Endothelial cell of umbilical vein (primary cell): ENCODE results near the gene PCTP. TPM values are rescaled to one million over a fixed set of nuclear protein-coding genes. Genes with fewer than 3 reads are reported as not detected.
A peak's percentile ranks its signal among the peaks of the same experiment; 100 is the strongest.

Source experiments
- BruUV-seq: library from RNA; stranded (reverse); fragments of 400-500 nt; replicated peaks from 2 replicates; lab custom pipeline; 2021; lab: Mats Ljungman, UMichigan
- CTCF ChIA-PET: fragments of 300-600, 350-600 bp; sonication (Branson Sonifier 250); formaldehyde crosslinking; loops from one replicate; lab custom pipeline; 2021; ENCODE audit warnings: antibody characterized with exemption, inconsistent platforms; lab: Charles Lee
- POLR2A ChIA-PET: fragments of 300-600, 350-600 bp; sonication (Branson Sonifier 250); formaldehyde crosslinking; loops from one replicate; lab custom pipeline; 2021; ENCODE audit warnings: antibody characterized with exemption, inconsistent platforms; lab: Charles Lee
- DNase-seq: peaks from one replicate; pipeline ENCODE4 v3.0.0-alpha.2; 2011; ENCODE audit warnings: low read depth, low spot score
- FAIRE-seq: peaks from 2 replicates; lab custom pipeline; 2011; peaks lifted over from hg19 to GRCh38; lab: Jason Lieb, UNC
- H2AFZ ChIP-seq: 2 replicates; pipeline ENCODE4 v1.6.0; 2012; ENCODE audit warnings: low read depth, low read length, control low read depth, inconsistent platforms
- H3K27ac ChIP-seq: 2 replicates; pipeline ENCODE4 v1.5.1; 2011; ENCODE audit warnings: low read depth, mild to moderate bottlenecking, control low read depth, low read length, moderate library complexity; ENCODE audit not compliant: insufficient read depth
- H3K27me3 ChIP-seq, 2 experiments: 2 replicates each; pipeline versions ENCODE4 v1.6.0 to v1.6.1; 2011; ENCODE audit warnings: low read length in 2 of 2, mixed read lengths in 1 of 2; ENCODE audit not compliant: control insufficient read depth in 2 of 2, insufficient read depth in 2 of 2
- H3K36me3 ChIP-seq, 2 experiments: 2 replicates in 1 of 2; 3 replicates in 1 of 2; pipeline ENCODE4 v1.5.1; 2011; ENCODE audit warnings: low read length in 2 of 2, mild to moderate bottlenecking in 1 of 2, moderate library complexity in 1 of 2; ENCODE audit not compliant: control insufficient read depth in 2 of 2, insufficient read depth in 2 of 2; ENCODE audit errors: extremely low read depth in 1 of 2
- H3K4me1 ChIP-seq: 3 replicates; pipeline ENCODE4 v1.5.1; 2011; ENCODE audit warnings: mild to moderate bottlenecking, low read length; ENCODE audit not compliant: control insufficient read depth, insufficient read depth; ENCODE audit errors: extremely low read depth
- H3K4me2 ChIP-seq: 2 replicates; pipeline ENCODE4 v1.6.1; 2011; ENCODE audit warnings: low read length, control low read depth, mixed read lengths; ENCODE audit not compliant: insufficient read depth
- H3K4me3 ChIP-seq, 3 experiments: fragments of 200-600 bp in 1 of 3; sonication (generic), shearing (Covaris generic) in 1 of 3; replicated peaks in 1 of 3; 2 replicates each; pipeline ENCODE4 v1.5.1; 2011 to 2016; ENCODE audit warnings: control low read depth in 3 of 3, low read length in 3 of 3, mild to moderate bottlenecking in 2 of 3, inconsistent platforms in 1 of 3, low read depth in 1 of 3, moderate library complexity in 1 of 3; ENCODE audit not compliant: insufficient read depth in 1 of 3
- H3K79me2 ChIP-seq: 2 replicates; pipeline ENCODE4 v1.6.0; 2012; ENCODE audit warnings: low read length, inconsistent platforms; ENCODE audit not compliant: control insufficient read depth, insufficient read depth
- H3K9ac ChIP-seq: replicated peaks from 2 replicates; pipeline ENCODE3; 2011; ENCODE audit warnings: low read length, control low read depth; ENCODE audit not compliant: insufficient read depth; ENCODE audit errors: extremely low read depth
- H3K9me1 ChIP-seq: replicated peaks from 3 replicates; pipeline ENCODE4 v1.6.0; 2011; ENCODE audit warnings: mild to moderate bottlenecking, low read length; ENCODE audit not compliant: control insufficient read depth, insufficient read depth; ENCODE audit errors: extremely low read depth
- H3K9me3 ChIP-seq: replicated peaks from 2 replicates; pipeline ENCODE4 v1.5.1; 2012; ENCODE audit warnings: low read length, inconsistent platforms; ENCODE audit not compliant: control insufficient read depth, insufficient read depth
- H4K20me1 ChIP-seq: replicated peaks from 2 replicates; pipeline ENCODE3; 2011; ENCODE audit warnings: mild to moderate bottlenecking, low read length; ENCODE audit not compliant: control insufficient read depth, insufficient read depth; ENCODE audit errors: extremely low read depth
- CTCF ChIP-seq, 2 donors: IDR thresholded peaks; 1 replicate in 1 of 2; 2 replicates in 1 of 2; pipeline ENCODE4 v1.5.1; 2011; ENCODE audit warnings: low read length in 2 of 2, mild to moderate bottlenecking in 2 of 2, moderate library complexity in 2 of 2, control low read depth in 1 of 2, inconsistent platforms in 1 of 2, low read depth in 1 of 2; ENCODE audit not compliant: insufficient read depth in 1 of 2; ENCODE audit errors: extremely low read depth in 1 of 2
- EZH2 ChIP-seq: IDR thresholded peaks from 2 replicates; pipeline ENCODE4 v1.6.1; 2012; ENCODE audit warnings: borderline replicate concordance, low read depth, mild to moderate bottlenecking, moderate library complexity, low read length, inconsistent platforms; ENCODE audit not compliant: severe bottlenecking
- FOS ChIP-seq: IDR thresholded peaks from 2 replicates; pipeline ENCODE4 v1.6.1; 2011; ENCODE audit warnings: mild to moderate bottlenecking, low read length, moderate library complexity, borderline replicate concordance; ENCODE audit not compliant: insufficient read depth
- GATA2 ChIP-seq: IDR thresholded peaks from 2 replicates; pipeline ENCODE4 v1.7.0; 2011; ENCODE audit warnings: low read depth, mild to moderate bottlenecking, moderate library complexity, mixed read lengths, low read length; ENCODE audit not compliant: insufficient read length, insufficient read depth
- JUN ChIP-seq: IDR thresholded peaks from 2 replicates; pipeline ENCODE4 v1.6.1; 2011; ENCODE audit warnings: borderline replicate concordance, low read depth; ENCODE audit not compliant: insufficient read length, insufficient read depth
- MAX ChIP-seq: IDR thresholded peaks from 2 replicates; pipeline ENCODE4 v1.6.1; 2011; ENCODE audit not compliant: insufficient read depth, insufficient read length
- MYC ChIP-seq: IDR thresholded peaks from one replicate; pipeline ENCODE4 v1.6.1; 2011; ENCODE audit warnings: mild to moderate bottlenecking, low read depth, low read length
- POLR2A ChIP-seq: IDR thresholded peaks from 2 replicates; pipeline ENCODE4 v1.6.1; 2012; ENCODE audit warnings: low read depth, mild to moderate bottlenecking, control low read depth, low read length
- POLR2AphosphoS5 ChIP-seq: IDR thresholded peaks from 2 replicates; pipeline ENCODE4 v1.6.1; 2012; ENCODE audit warnings: low read depth, mild to moderate bottlenecking, control low read depth, low read length, moderate library complexity; ENCODE audit not compliant: insufficient read depth
- dilution Hi-C: fragments of 300-500 bp; cut with MboI; formaldehyde crosslinking; loops from one replicate; pipeline ENCODE4 v1.15.0; 2019; ENCODE audit warnings: low sequenced_read_pairs; ENCODE audit not compliant: extremely low pct_ligation_motif_present
- intact Hi-C: fragments of 100-400 bp; cut with micrococcal nuclease; formaldehyde crosslinking; loops from one replicate; pipeline ENCODE4 v1.10.0; 2022
- polyA plus RNA-seq, 4 experiments: library from polyadenylated mRNA; depleted of rRNA in 3 of 4; stranded (reverse) in 3 of 4; unstranded in 1 of 4; fragments of >200 nt; gene quantifications; 2 replicates each; pipeline versions ENCODE4 v1.2.1 to v1.2.3, GENCODE V29; 2011 to 2012; ENCODE audit warnings: missing spikeins in 1 of 4
- total RNA-seq: library from RNA; stranded (reverse); gene quantifications from 2 replicates; pipeline ENCODE4 v1.2.3, GENCODE V29; 2021

Gene PCTP
- total and polyA plus RNA-seq, 2 donors (not counting 3 experiments of a cell fraction or from before 2014, with no cell fraction given), result 13.5 to 18.3 TPM

GRCh38 chr17:55763856-55764255 lies 13.0 kb downstream of the PCTP start:
- peak overlapping the region; percentile 59 for H3K27ac ChIP-seq
- no peaks in the 10 kb centered on the region for H3K27me3 ChIP-seq
- BruUV-seq, result no TSS peak
- H2AFZ ChIP-seq, result peak overlapping the region; percentile 14
- ChIA-PET POLR2A (no interaction called here), CTCF (interaction anchor here (2.2 kb wide), 1 partner anchor 13 kb away, joined by 8 read pairs; the partner anchor contains the start of gene PCTP)
- no peaks in the 10 kb centered on the region for H3K36me3 ChIP-seq
- no peaks in the 10 kb centered on the region for H3K9me3 ChIP-seq
- peaks cover 6% of the 10 kb centered on the region for H3K79me2 ChIP-seq
- DNase-seq (peak; percentile 71), FAIRE-seq (peak; percentile 81)
- no peaks in the 10 kb centered on the region for H3K9me1 ChIP-seq
- dilution Hi-C loops, result no loop called here
- no peak overlapping the region for H3K9ac ChIP-seq
- H4K20me1 ChIP-seq, result peaks cover 2% of the 10 kb centered on the region
- H3K4me2 ChIP-seq, result peak overlapping the region; percentile 32
- no peak for TF ChIP-seq JUN
- TF ChIP-seq CTCF (IDR thresholded peaks at IDR 0.05; ENCODE audit: extremely low read depth in 1 of 2, insufficient read depth in 1 of 2, low read depth in 1 of 2, low read length in 2 of 2), result no peak
- no peak for TF ChIP-seq FOS
- no peak for TF ChIP-seq GATA2
- no peak for TF ChIP-seq EZH2
- no peak for TF ChIP-seq POLR2A
- TF ChIP-seq MAX, result no peak
- TF ChIP-seq MYC, result no peak
- TF ChIP-seq POLR2AphosphoS5, result no peak
- no peak overlapping the region for H3K4me3 ChIP-seq
- peaks cover 22% of the 10 kb centered on the region for H3K4me1 ChIP-seq
- intact Hi-C loops, result loop anchor here (1.0 to 5.0 kb wide), 2 partner anchors 14 to 177 kb away; no protein-coding TSS in a partner anchor
